Mucosa of descending colon (tissue), 3 donors: ENCODE data around the gene SEC11A. TPM values are rescaled to one million over a fixed set of nuclear protein-coding genes. Genes with fewer than 3 reads are reported as not detected.
"Not testable (repeated sequence)": the region's sequence is repeated elsewhere in the genome, so short reads cannot be mapped to it uniquely, and the experiment has no call there.

Experiments
- ATAC-seq: fragments of 200-7000 bp; cut with Tn5 transposase; one replicate; pipeline ENCODE4 v1.9.1; 2020; ENCODE audit warnings: mild to moderate bottlenecking, moderate library complexity
- DNase-seq, 3 donors: peaks; one replicate each; pipeline ENCODE4 v3.0.0-alpha.2; 2020
- H3K36me3 ChIP-seq: fragments of 200-600 bp; one replicate; pipeline ENCODE4 v1.8.0; 2021; ENCODE audit warnings: low read depth, mild to moderate bottlenecking
- H3K4me1 ChIP-seq: fragments of 200-600 bp; one replicate; pipeline ENCODE4 v1.8.0; 2021; ENCODE audit warnings: low read depth, mild to moderate bottlenecking
- H3K4me3 ChIP-seq: fragments of 200-600 bp; one replicate; pipeline ENCODE4 v1.8.0; 2021; ENCODE audit warnings: mild to moderate bottlenecking
- H3K9me3 ChIP-seq: fragments of 200-600 bp; one replicate; pipeline ENCODE4 v1.8.0; 2021; ENCODE audit warnings: mild to moderate bottlenecking
- intact Hi-C, 2 donors: fragments of 100-400 bp; cut with DNase I in 1 of 2; cut with micrococcal nuclease in 1 of 2; formaldehyde crosslinking; loops; one replicate each; pipeline versions ENCODE4 v1.11.0 to v1.11.1; 2022; cut with DNase I, micrococcal nuclease
- total RNA-seq, 3 donors: library from RNA; stranded (reverse); fragmentation: NEBNext Ultra II Directional in 2 of 3; extraction: Animal tissue kit (Norgen Biotek cat#: 25700) in 2 of 3; gene quantifications; one replicate each; pipeline versions ENCODE4 v1.2.1 to v1.2.4, GENCODE V29; 2021 to 2023
- TF ChIP-seq, protein P1 (sequence below): fragments of 200-600 bp; IDR thresholded peaks from one replicate; pipeline ENCODE4 v1.8.0; 2022; ENCODE audit warnings: antibody characterized with exemption, mild to moderate bottlenecking
- donor health status: DM: no; HTN: no; CAD: no; lungs with moderate emphysema.
- donor health status: DM: no; HTN: no; CAD: no.
- donor health status: DM: no; HTN: yes; CAD: no.

SEC11A gene
- total RNA-seq, 3 donors from 2014 or later, result 112 to 143 (median 119) TPM

DNA sequence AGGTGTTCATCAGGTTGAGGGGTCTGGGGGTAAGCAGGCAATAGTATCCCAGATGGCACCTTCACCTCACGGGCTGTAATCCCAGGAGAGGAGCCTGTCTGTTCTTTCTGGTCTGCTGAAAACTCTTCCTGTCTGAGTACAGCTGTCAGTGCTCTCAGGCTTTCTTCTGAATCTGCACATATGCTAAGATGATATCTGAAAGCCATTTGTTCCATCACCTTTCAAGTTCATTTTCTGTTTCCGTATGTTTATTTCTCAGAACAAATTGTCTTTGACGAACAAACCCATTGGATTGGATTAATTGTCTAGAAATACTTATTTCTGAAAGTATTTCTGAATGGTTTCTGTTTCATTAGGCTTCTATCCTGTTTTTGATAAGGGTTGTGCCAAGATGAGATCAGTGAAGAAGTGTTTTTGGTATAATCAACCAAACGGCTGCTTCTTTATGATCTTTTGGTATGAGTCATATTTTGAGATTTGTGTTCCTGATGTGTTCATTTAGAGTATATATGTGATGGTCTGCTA lies 45.7 kb upstream of the SEC11A start:
- no peaks in the 10 kb centered on the region for H3K9me3 ChIP-seq
- H3K4me3 ChIP-seq, result no peak overlapping the region
- no peaks in the 10 kb centered on the region for H3K36me3 ChIP-seq
- TF ChIP-seq, protein P1, sequence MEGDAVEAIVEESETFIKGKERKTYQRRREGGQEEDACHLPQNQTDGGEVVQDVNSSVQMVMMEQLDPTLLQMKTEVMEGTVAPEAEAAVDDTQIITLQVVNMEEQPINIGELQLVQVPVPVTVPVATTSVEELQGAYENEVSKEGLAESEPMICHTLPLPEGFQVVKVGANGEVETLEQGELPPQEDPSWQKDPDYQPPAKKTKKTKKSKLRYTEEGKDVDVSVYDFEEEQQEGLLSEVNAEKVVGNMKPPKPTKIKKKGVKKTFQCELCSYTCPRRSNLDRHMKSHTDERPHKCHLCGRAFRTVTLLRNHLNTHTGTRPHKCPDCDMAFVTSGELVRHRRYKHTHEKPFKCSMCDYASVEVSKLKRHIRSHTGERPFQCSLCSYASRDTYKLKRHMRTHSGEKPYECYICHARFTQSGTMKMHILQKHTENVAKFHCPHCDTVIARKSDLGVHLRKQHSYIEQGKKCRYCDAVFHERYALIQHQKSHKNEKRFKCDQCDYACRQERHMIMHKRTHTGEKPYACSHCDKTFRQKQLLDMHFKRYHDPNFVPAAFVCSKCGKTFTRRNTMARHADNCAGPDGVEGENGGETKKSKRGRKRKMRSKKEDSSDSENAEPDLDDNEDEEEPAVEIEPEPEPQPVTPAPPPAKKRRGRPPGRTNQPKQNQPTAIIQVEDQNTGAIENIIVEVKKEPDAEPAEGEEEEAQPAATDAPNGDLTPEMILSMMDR, result no peak
- intact Hi-C loops, result no loop called here
- DNase-seq (no peak), ATAC-seq (peak; percentile 14)
- peaks cover 56% of the 10 kb centered on the region for H3K4me1 ChIP-seq

DNA sequence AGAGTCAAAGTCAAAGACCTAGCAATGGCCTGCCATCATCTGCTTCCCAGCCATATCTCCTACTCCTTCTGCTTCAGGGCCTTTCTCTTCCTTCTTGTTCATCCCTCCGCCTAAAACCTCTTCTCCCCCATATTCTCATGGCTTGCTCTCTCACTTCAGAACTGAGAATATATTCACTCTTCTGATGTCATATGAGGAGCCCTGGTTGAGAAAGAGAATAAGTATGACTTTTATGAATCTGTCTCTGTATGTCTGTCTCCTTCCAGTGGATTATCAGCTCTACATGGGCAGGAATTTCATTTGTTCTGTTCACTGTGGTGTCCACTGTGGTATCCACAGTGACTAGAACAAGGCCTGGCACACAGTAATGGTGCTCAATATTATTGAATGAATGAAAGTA lies 44.3 kb upstream of the SEC11A start:
- no peak overlapping the region for H3K4me3 ChIP-seq
- intact Hi-C loops, result no loop called here
- peaks cover 68% of the 10 kb centered on the region for H3K4me1 ChIP-seq
- no peaks in the 10 kb centered on the region for H3K36me3 ChIP-seq
- H3K9me3 ChIP-seq, result no peaks in the 10 kb centered on the region
- no peak for ATAC-seq
- no peak for DNase-seq
- TF ChIP-seq, protein P1, result no peak

DNA sequence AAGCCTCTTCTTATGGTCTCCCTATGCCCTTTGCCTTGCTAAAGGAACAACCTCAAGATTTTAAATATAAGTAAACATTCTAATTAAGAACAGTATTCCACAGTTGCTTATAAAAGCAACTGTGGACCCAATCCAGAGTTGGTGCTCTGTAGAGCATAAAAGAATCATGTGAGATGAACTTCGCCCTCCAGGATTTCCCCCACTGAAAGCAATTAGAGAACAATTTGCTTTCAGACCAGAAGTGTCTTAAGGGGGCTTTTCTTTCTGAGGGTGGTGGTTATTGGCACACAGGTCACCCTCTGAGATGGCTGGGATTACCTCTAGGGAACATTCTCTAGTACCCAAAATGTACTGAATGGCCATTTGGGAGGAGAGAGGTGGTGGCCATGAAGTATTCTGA lies 43.1 kb upstream of the SEC11A start:
- DNase-seq (no peak), ATAC-seq (peak; percentile 41)
- intact Hi-C loops, result no loop called here
- Histone ChIP-seq H3K4me3 (no peak overlapping the region), H3K36me3 (no peaks in the 10 kb centered on the region), H3K4me1 (peaks cover 74% of the 10 kb centered on the region), H3K9me3 (no peaks in the 10 kb centered on the region)
- TF ChIP-seq, protein P1, result no peak

DNA sequence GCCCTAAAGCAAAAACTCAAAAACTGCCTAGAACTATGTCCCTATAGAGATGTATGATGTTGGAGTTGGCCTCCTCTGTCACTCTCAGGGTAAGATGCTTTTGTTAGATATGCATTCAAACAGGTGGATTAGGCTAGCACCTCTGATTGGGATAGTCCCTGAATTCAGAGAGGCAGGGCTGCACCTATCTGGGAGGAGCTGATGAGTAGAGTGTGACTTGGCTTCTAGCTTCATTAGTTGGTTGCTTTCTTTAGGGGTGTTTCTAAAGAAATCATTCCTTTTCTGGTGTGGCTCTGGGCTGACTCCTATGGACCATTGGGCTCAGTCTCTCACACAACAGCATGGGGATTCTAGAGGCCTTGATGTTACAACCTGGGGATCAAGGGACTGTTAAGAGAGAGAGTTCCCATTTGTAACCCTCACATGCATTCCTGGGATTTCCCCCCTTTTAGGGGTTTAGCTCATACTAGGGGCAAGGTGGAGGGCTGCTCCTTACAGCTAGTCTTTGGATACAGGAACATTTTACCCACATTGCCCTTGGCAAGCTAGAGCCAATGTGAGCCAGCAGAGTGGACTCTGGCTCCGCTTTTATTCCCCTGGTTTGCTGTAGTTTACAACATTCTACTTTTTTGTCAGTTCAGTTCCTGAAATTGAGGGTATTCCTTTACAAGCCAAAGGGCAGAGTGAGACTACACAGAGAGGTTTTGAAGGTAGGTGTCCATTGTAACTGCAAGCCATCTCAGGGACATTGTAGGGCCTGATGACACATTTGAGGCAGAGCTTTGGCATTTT lies 40.0 kb upstream of the SEC11A start:
- Histone ChIP-seq H3K9me3 (no peaks in the 10 kb centered on the region), H3K4me1 (peaks cover 83% of the 10 kb centered on the region), H3K36me3 (no peaks in the 10 kb centered on the region), H3K4me3 (no peak overlapping the region)
- intact Hi-C loops, result no loop called here
- DNase-seq (no peak), ATAC-seq (peak; percentile 26)
- TF ChIP-seq, protein P1, result no peak

DNA sequence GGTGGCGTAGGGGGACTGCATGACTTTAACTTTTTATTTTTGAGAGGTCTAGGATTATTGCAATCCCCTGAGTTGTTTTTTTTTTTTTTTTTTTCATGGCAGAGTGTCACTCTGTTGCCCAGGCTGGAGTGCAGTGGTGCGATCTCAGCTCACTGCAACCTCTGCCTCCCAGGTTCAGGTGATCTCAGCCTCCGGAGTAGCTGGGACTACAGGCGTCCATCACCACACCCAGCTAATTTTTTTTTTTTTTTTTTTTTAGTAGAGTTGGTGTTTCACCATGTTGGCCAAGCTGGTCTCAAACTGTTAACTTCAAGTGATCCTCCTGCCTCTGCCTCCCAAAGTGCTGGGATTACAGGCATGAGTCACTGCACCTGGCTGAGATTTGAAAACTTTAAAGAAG lies 39.0 kb upstream of the SEC11A start:
- intact Hi-C loops, H3K36me3 ChIP-seq, DNase-seq, H3K9me3 ChIP-seq, H3K4me3 ChIP-seq: not testable (repeated sequence)
- peaks cover 92% of the 10 kb centered on the region for H3K4me1 ChIP-seq
- peak; percentile 15 for ATAC-seq

DNA sequence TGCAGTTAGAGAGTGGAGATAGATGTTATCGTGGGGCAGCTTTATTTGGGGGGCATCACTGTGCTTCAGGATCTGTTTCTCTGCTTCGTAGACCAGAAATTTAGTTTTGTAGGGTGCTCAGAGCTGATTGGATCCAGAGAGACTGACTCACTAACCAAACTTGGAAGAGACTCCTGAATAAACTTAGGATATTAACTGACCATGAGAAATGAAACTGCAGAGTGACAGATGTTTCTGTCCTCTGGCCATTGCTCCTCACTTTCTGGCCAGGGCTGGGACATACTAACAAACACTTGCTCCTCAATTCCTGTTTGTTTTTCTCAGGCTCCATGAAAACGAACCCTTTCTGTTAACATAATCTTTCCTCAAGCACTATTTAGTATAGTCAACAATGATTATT lies 36.8 kb upstream of the SEC11A start:
- H3K36me3 ChIP-seq, result no peaks in the 10 kb centered on the region
- no peaks in the 10 kb centered on the region for H3K9me3 ChIP-seq
- H3K4me1 ChIP-seq, result peaks cover 76% of the 10 kb centered on the region
- DNase-seq (no peak), ATAC-seq (no peak)
- TF ChIP-seq, protein P1, result no peak
- intact Hi-C loops, result no loop called here
- H3K4me3 ChIP-seq, result no peak overlapping the region
